ENCODE results near the gene GPC3. TPM values are rescaled to one million over a fixed set of nuclear protein-coding genes. Genes with fewer than 3 reads are reported as not detected.

GPC3 gene
- total RNA-seq, 3 donors from 2014 or later (not counting 1 experiment from before 2014, with no cell fraction given): not detected

- Mint-ChIP-seq H3K27me3 (ENCODE audit: low read depth in 2 of 2) (peaks cover 3 to 16% of the 10 kb centered on the region in 2 donors), H3K4me3 (no peak overlapping the region), H3K27ac (no peak overlapping the region), H3K9me3 (no peaks in the 10 kb centered on the region), H3K4me1 (no peaks in the 10 kb centered on the region), H3K36me3 (no peaks in the 10 kb centered on the region)
- intact Hi-C loops (cut with micrococcal nuclease): no loop called here
- no peak overlapping the region for H3K4me3 ChIP-seq (ENCODE audit: low read length)
- 89% methylated on average over 1 of the region's 1 CpG for WGBS (ENCODE audit: insufficient coverage)
- H3K4me1 ChIP-seq (ENCODE audit: control insufficient read depth, insufficient read depth, low read length): no peaks in the 10 kb centered on the region
- no peak for DNase-seq
- TF ChIP-seq, protein P1, sequence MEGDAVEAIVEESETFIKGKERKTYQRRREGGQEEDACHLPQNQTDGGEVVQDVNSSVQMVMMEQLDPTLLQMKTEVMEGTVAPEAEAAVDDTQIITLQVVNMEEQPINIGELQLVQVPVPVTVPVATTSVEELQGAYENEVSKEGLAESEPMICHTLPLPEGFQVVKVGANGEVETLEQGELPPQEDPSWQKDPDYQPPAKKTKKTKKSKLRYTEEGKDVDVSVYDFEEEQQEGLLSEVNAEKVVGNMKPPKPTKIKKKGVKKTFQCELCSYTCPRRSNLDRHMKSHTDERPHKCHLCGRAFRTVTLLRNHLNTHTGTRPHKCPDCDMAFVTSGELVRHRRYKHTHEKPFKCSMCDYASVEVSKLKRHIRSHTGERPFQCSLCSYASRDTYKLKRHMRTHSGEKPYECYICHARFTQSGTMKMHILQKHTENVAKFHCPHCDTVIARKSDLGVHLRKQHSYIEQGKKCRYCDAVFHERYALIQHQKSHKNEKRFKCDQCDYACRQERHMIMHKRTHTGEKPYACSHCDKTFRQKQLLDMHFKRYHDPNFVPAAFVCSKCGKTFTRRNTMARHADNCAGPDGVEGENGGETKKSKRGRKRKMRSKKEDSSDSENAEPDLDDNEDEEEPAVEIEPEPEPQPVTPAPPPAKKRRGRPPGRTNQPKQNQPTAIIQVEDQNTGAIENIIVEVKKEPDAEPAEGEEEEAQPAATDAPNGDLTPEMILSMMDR (IDR thresholded peaks at IDR 0.05): no peak
- no peak for ATAC-seq
- no peaks in the 10 kb centered on the region for H3K36me3 ChIP-seq (ENCODE audit: control insufficient read depth, insufficient read depth, low read length)
- no peaks in the 10 kb centered on the region for H3K27me3 ChIP-seq (ENCODE audit: control insufficient read depth, insufficient read depth, low read length)
- no peaks in the 10 kb centered on the region for H3K9me3 ChIP-seq (ENCODE audit: control insufficient read depth, insufficient read depth, low read length)
- no peak overlapping the region for H3K27ac ChIP-seq (ENCODE audit: low read length)
Observed at GRCh38 chrX:133566876-133567275, 418.5 kb downstream of the GPC3 start.

DNA sequence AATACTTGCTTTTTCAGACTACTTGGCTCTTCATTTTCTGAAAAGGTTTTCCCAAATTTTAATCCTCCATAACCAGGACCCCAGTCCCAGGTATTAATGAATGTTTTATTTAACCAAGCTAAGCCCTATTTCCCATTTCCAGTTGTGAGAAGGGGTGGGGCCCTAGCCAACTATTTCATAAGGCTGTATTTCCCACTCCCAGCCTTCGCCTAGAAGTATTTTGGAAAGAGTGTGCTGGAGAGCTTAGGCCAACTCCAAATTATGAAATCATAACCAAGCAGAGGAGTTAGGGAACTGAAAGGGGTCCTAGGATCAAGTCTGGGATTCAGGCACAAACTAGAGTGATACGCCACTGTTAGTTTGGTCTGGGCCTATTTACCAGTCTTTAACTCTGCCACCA, 421.7 kb downstream of the GPC3 start:
- Mint-ChIP-seq H3K27me3 (ENCODE audit: low read depth in 2 of 2) (peaks cover 3 to 18% of the 10 kb centered on the region in 2 donors), H3K4me3 (no peak overlapping the region), H3K9me3 (no peaks in the 10 kb centered on the region), H3K36me3 (no peaks in the 10 kb centered on the region), H3K4me1 (no peaks in the 10 kb centered on the region), H3K27ac (no peak overlapping the region)
- 88% methylated on average over 1 of the region's 2 CpGs for WGBS (ENCODE audit: insufficient coverage)
- Histone ChIP-seq H3K27ac (ENCODE audit: low read length) (no peak overlapping the region), H3K4me3 (ENCODE audit: low read length) (no peak overlapping the region), H3K27me3 (ENCODE audit: control insufficient read depth, insufficient read depth, low read length) (no peaks in the 10 kb centered on the region), H3K9me3 (ENCODE audit: control insufficient read depth, insufficient read depth, low read length) (no peaks in the 10 kb centered on the region), H3K36me3 (ENCODE audit: control insufficient read depth, insufficient read depth, low read length) (no peaks in the 10 kb centered on the region), H3K4me1 (ENCODE audit: control insufficient read depth, insufficient read depth, low read length) (no peaks in the 10 kb centered on the region)
- TF ChIP-seq, protein P1 (IDR thresholded peaks at IDR 0.05): no peak
- ATAC-seq (no peak), DNase-seq (no peak)
- intact Hi-C loops (cut with micrococcal nuclease): no loop called here

DNA sequence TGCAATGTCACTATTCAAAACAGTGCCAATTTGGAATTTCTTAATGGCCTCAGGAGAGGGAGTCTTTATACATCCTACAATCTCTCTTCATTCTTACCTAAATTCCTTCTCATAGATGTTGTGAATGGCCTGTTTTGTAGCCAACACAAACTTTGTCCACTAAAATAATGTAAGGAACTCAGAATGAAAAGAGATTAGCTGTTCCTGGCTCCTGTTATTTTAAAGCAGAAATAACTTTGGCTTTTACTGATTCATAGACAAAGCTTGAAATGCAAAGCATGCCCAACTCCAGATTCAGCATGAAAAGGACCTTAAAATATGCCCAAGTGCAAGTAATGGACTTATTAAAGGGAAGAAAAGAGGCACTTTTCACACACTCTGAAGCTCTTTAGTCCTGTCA, 424.1 kb downstream of the GPC3 start:
- H3K4me1 ChIP-seq (ENCODE audit: control insufficient read depth, insufficient read depth, low read length): no peaks in the 10 kb centered on the region
- Mint-ChIP-seq H3K4me3 (no peak overlapping the region), H3K4me1 (no peaks in the 10 kb centered on the region), H3K27me3 (ENCODE audit: low read depth in 2 of 2) (peaks cover 0 to 19% of the 10 kb centered on the region in 2 donors), H3K36me3 (no peaks in the 10 kb centered on the region), H3K27ac (no peak overlapping the region), H3K9me3 (no peaks in the 10 kb centered on the region)
- TF ChIP-seq, protein P1 (IDR thresholded peaks at IDR 0.05): no peak
- no peak overlapping the region for H3K4me3 ChIP-seq (ENCODE audit: low read length)
- H3K9me3 ChIP-seq (ENCODE audit: control insufficient read depth, insufficient read depth, low read length): no peaks in the 10 kb centered on the region
- intact Hi-C loops (cut with micrococcal nuclease): no loop called here
- ATAC-seq: no peak
- no peaks in the 10 kb centered on the region for H3K36me3 ChIP-seq (ENCODE audit: control insufficient read depth, insufficient read depth, low read length)
- H3K27ac ChIP-seq (ENCODE audit: low read length): no peak overlapping the region
- no peaks in the 10 kb centered on the region for H3K27me3 ChIP-seq (ENCODE audit: control insufficient read depth, insufficient read depth, low read length)
- no peak for DNase-seq

- no peak for DNase-seq
- Histone ChIP-seq H3K4me1 (ENCODE audit: control insufficient read depth, insufficient read depth, low read length) (no peaks in the 10 kb centered on the region), H3K27ac (ENCODE audit: low read length) (no peak overlapping the region), H3K4me3 (ENCODE audit: low read length) (no peak overlapping the region), H3K27me3 (ENCODE audit: control insufficient read depth, insufficient read depth, low read length) (no peaks in the 10 kb centered on the region), H3K9me3 (ENCODE audit: control insufficient read depth, insufficient read depth, low read length) (no peaks in the 10 kb centered on the region), H3K36me3 (ENCODE audit: control insufficient read depth, insufficient read depth, low read length) (no peaks in the 10 kb centered on the region)
- intact Hi-C loops (cut with micrococcal nuclease): no loop called here
- H3K4me3 Mint-ChIP-seq: no peak overlapping the region
- no peak for ATAC-seq
- peaks cover 3 to 15% of the 10 kb centered on the region in 2 donors for H3K27me3 Mint-ChIP-seq (ENCODE audit: low read depth in 2 of 2)
- no peak overlapping the region for H3K27ac Mint-ChIP-seq
- no peaks in the 10 kb centered on the region for H3K36me3 Mint-ChIP-seq
- H3K9me3 Mint-ChIP-seq: peaks cover 0 to 3% of the 10 kb centered on the region in 2 donors
- H3K4me1 Mint-ChIP-seq: no peaks in the 10 kb centered on the region
- TF ChIP-seq, protein P1 (IDR thresholded peaks at IDR 0.05): no peak
- WGBS (ENCODE audit: insufficient coverage): 99% methylated on average over 7 of the region's 7 CpGs
Observed at GRCh38 chrX:133559909-133560308, 425.5 kb downstream of the GPC3 start.

Measured in natural killer cell (primary cell).